GM12873 (cell line): ENCODE data around the gene ODC1.

Experiments
- CTCF ChIP-seq: IDR thresholded peaks from 2 replicates; pipeline ENCODE4 v1.5.1; 2012; ENCODE audit warnings: low read depth, mild to moderate bottlenecking, moderate library complexity, low read length, control low read depth; ENCODE audit not compliant: insufficient read depth; ENCODE audit errors: missing control alignments

The ODC1 gene

GRCh38 chr2:10428924-10429323 is 19.2 kb downstream of the ODC1 start:
- no peak for TF ChIP-seq CTCF

GRCh38 chr2:10428355-10428754 is 19.8 kb downstream of the ODC1 start:
- TF ChIP-seq CTCF: no peak

GRCh38 chr2:10427618-10427949 is 20.5 kb downstream of the ODC1 start:
- TF ChIP-seq CTCF: no peak

GRCh38 chr2:10426726-10427617 is 21.2 kb downstream of the ODC1 start:
- TF ChIP-seq CTCF: no peak

- TF ChIP-seq CTCF: no peak
These were observed 22.4 kb downstream of the ODC1 start for GRCh38 chr2:10425699-10426098.

GRCh38 chr2:10424916-10425505 is 23.1 kb downstream of the ODC1 start:
- no peak for TF ChIP-seq CTCF

- no peak for TF ChIP-seq CTCF
These were observed 24.1 kb downstream of the ODC1 start for GRCh38 chr2:10424051-10424450.
